GM13977 (cell line): ENCODE data around the gene SRRM4.
A peak's percentile ranks its signal among the peaks of the same experiment; 100 is the strongest.

Experiments
- DNase-seq: peaks from one replicate; pipeline ENCODE4 v3.0.0; 2012; ENCODE audit warnings: low spot score
- in situ Hi-C: fragments of 300-500 bp; cut with MboI; formaldehyde crosslinking; loops from one replicate; pipeline ENCODE4 v1.12.0; 2022; ENCODE audit warnings: low sequenced_read_pairs, low pct_unique_long_range_greater_than_20kb, mixed read lengths, inconsistent platforms; ENCODE audit not compliant: unreplicated experiment
- TF ChIP-seq, protein P1 (sequence below): IDR thresholded peaks from 2 replicates; pipeline ENCODE4 v1.5.1; 2012; ENCODE audit warnings: mild to moderate bottlenecking, control low read depth; ENCODE audit not compliant: insufficient read depth; ENCODE audit errors: extremely low read depth, missing control alignments

The SRRM4 gene

DNA sequence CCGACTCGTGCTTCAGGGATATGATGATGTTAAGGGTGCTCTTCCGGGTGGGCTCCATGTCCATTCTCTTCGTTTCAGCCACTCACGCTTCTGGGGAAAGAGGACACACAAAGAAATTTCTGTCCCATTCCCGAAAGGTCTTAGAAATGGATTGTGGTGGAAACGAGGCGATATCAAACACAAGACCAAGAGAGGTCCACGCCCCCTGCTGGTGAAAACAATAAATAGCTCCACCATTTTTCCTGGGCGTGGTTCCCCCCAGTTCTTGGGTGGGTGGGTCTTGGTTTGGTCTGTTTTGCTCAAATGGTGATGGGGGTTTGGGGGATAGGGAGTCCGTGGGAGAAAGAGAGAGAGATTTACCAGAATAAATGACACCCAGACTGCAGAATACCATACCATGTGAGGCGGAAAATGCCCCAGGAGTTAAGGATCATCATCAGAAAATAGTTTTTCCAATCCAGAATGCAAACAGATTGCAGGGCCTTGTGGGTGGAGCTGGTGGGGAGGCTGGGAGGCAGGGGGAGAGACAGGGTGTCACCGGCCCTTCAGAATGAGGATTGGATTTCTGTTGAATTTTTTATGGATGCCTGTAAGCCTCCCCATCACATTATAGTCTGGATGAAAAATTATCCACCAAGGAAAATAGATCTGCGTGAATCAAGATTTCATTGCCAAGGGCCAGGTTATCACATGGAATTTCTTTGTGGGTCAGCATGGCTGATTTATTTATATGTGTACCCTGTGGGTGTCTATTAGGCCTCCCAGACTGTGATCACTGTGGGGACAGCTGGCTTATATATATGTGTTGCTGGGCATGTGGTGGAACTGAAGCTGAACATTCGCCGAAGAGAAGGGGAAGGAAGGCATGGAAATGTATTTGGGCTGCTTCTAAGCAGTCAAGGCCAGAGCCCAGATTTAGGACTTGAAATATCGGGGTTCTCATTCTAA, 55.8 kb downstream of the SRRM4 start:
- DNase-seq = peak; percentile 61
- in situ Hi-C loops = loop anchor here (25.0 kb wide), 1 partner anchor 625 kb away; no protein-coding TSS in a partner anchor
- TF ChIP-seq, protein P1, sequence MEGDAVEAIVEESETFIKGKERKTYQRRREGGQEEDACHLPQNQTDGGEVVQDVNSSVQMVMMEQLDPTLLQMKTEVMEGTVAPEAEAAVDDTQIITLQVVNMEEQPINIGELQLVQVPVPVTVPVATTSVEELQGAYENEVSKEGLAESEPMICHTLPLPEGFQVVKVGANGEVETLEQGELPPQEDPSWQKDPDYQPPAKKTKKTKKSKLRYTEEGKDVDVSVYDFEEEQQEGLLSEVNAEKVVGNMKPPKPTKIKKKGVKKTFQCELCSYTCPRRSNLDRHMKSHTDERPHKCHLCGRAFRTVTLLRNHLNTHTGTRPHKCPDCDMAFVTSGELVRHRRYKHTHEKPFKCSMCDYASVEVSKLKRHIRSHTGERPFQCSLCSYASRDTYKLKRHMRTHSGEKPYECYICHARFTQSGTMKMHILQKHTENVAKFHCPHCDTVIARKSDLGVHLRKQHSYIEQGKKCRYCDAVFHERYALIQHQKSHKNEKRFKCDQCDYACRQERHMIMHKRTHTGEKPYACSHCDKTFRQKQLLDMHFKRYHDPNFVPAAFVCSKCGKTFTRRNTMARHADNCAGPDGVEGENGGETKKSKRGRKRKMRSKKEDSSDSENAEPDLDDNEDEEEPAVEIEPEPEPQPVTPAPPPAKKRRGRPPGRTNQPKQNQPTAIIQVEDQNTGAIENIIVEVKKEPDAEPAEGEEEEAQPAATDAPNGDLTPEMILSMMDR = peak; percentile 66

DNA sequence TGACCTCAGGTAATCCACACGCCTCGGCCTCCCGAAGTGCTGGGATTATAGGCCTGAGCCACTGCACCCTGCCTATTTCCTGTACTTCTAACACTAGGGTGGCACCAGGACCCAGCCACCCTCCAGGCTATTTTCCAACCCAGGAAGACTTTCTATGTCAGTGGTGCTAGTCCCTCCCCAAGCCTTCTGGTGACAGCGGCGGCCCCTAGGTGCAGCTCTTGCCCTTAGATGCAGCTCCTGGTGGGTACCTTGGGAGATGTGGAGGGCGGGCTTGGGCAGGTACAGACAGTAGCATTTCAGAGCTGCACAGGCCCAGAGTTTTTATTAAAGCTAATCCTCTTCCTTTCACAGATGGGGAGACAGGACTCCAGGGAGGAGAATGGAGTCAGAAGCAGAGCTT, 62.8 kb downstream of the SRRM4 start:
- no peak for DNase-seq
- in situ Hi-C loops = loop anchor here (25.0 kb wide), 1 partner anchor 632 kb away; no protein-coding TSS in a partner anchor
- TF ChIP-seq, protein P1 = no peak

DNA sequence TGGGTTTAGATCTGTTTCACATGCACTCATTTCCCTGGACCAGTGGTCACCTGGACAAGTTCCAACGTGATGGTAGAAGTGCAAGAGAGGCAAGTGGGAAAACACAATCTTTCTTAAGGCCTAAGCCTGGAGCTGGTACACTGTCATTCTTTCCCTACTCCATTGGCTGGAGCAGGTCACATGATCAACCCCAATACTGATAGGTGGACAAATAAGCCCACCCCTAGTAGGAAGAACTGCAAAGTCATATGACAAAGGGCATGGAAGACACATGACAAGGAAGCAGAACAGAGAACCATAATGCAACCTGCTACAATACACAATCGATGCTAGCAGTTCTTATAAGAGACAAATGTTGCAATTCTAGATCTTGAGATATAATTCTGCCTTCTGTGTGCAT, 66.3 kb downstream of the SRRM4 start:
- in situ Hi-C loops = loop anchor here (25.0 kb wide), 1 partner anchor 635 kb away; no protein-coding TSS in a partner anchor

DNA sequence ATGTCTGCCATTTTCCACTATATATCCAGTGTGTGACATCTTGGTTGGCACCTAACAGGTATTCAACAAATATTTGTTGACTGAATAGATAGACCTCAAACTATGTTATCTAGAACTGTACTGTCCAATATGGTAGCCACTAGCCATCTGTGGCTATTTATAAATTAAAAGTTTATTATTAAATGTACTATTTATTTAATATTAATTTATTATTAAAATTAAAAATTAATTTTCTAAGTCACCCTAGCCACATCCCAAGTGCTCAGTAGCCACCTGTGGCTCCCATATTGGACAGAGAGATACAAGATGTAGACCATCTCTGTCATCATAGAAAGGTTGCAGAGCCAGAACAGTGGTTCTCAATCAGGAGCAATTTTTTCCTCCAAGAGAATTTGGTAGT, 69.3 kb downstream of the SRRM4 start:
- TF ChIP-seq, protein P1 = no peak
- no peak for DNase-seq
- in situ Hi-C loops = no loop called here

More for the DNA sequence above, 66.3 kb downstream of the SRRM4 start:
- TF ChIP-seq, protein P1 = no peak
- DNase-seq = no peak

DNA sequence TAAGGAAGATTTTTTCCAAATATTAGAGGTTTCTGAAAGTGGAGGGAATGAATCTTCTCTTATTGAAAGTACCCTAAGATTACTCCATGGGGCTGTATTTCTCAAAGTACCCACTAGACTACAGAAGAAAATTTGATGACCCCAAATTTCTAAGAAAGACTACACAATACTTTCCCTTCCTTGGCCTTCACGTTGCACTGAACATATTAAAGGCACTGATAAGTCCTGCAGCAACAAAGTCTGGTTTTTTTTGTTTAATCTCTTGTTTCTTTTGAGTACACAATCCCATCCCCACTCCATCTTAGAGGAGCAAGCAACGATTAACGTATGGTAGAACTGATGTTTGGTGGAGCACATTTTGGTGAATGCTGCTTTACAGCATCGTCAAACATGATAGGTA, 70.1 kb downstream of the SRRM4 start:
- in situ Hi-C loops = no loop called here
- TF ChIP-seq, protein P1 = no peak
- no peak for DNase-seq

DNA sequence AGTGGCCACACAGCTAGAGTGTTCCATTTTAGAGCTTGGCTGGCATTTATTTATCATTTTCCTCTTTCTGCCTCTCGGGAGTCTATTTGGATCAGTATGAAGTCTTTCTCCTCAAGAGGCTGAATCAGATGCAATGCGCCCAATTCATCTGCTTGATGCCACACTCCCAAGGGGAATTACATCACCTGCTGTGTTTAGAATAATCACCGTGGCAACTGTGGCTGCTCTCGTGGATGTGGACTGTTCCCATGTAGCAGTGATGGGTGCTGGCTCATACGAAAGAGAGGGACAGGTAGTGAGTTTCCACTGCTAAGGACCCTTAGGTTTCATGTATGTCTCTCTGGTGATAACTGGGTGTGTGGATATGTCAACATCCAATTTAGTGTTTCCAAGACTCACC, 70.7 kb downstream of the SRRM4 start:
- DNase-seq = no peak
- TF ChIP-seq, protein P1 = no peak
- in situ Hi-C loops = no loop called here
